Measurements from ENCODE around the gene LIFR.
"Not testable (repeated sequence)": the region's sequence is repeated elsewhere in the genome, so short reads cannot be mapped to it uniquely, and the experiment has no call there.

Gene LIFR

GRCh38 chr5:38548064-38548759, 8.2 kb downstream of the LIFR start:
- no peak for DNase-seq

- DNase-seq = no peak
These were observed 9.2 kb downstream of the LIFR start for GRCh38 chr5:38547257-38547656.

GRCh38 chr5:38546691-38547146, 9.7 kb downstream of the LIFR start:
- no peak for DNase-seq

GRCh38 chr5:38543886-38544285, 12.6 kb downstream of the LIFR start:
- no peak for DNase-seq

GRCh38 chr5:38543074-38543473, 13.4 kb downstream of the LIFR start:
- DNase-seq = no peak

- no peak for DNase-seq
These were observed 15.2 kb downstream of the LIFR start for GRCh38 chr5:38541174-38541725.

- DNase-seq = no peak
These were observed 16.1 kb downstream of the LIFR start for GRCh38 chr5:38540314-38540713.

GRCh38 chr5:38538161-38538560, 18.3 kb downstream of the LIFR start:
- no peak for DNase-seq

GRCh38 chr5:38537505-38537904, 18.9 kb downstream of the LIFR start:
- DNase-seq = no peak

- no peak for DNase-seq
These were observed 19.5 kb downstream of the LIFR start for GRCh38 chr5:38536968-38537367.

- DNase-seq = no peak
These were observed 20.6 kb downstream of the LIFR start for GRCh38 chr5:38535845-38536244.

- no peak for DNase-seq
These were observed 21.1 kb downstream of the LIFR start for GRCh38 chr5:38535248-38535750.

- no peak for DNase-seq
These were observed 22.3 kb downstream of the LIFR start for GRCh38 chr5:38534156-38534453.

- no peak for DNase-seq
These were observed 22.9 kb downstream of the LIFR start for GRCh38 chr5:38533286-38534155.

GRCh38 chr5:38532165-38532669, 24.2 kb downstream of the LIFR start:
- DNase-seq = no peak

GRCh38 chr5:38531518-38531917, 24.9 kb downstream of the LIFR start:
- DNase-seq = no peak

GRCh38 chr5:38529955-38530646, 26.3 kb downstream of the LIFR start:
- DNase-seq = no peak

- DNase-seq = no peak
These were observed 28.2 kb downstream of the LIFR start for GRCh38 chr5:38528162-38528703.

GRCh38 chr5:38527475-38527874, 29.0 kb downstream of the LIFR start:
- no peak for DNase-seq

GRCh38 chr5:38524022-38524421, 32.4 kb downstream of the LIFR start:
- DNase-seq = no peak

GRCh38 chr5:38519476-38519875, 37.0 kb downstream of the LIFR start:
- no peak for DNase-seq

GRCh38 chr5:38518341-38518740, 38.1 kb downstream of the LIFR start:
- no peak for DNase-seq

- DNase-seq = not testable (repeated sequence)
These were observed 39.8 kb downstream of the LIFR start for GRCh38 chr5:38516649-38517048.

All from hematopoietic multipotent progenitor cell treated with erythropoietin and hydrocortisone succinate and interleukin-3 and kit ligand, for 6 days (in vitro differentiated cells).